ENCODE measurements around the gene CDH26. TPM values are rescaled to one million over a fixed set of nuclear protein-coding genes. Genes with fewer than 3 reads are reported as not detected.
A peak's percentile ranks its signal among the peaks of the same experiment; 100 is the strongest.

CDH26 gene
- total RNA-seq: 2.3 TPM
- long read RNA-seq, partial matches to known transcripts: 0 of 1 reads
- long read RNA-seq, other reads (novel, unspliced or antisense): 1 of 1 reads

DNA sequence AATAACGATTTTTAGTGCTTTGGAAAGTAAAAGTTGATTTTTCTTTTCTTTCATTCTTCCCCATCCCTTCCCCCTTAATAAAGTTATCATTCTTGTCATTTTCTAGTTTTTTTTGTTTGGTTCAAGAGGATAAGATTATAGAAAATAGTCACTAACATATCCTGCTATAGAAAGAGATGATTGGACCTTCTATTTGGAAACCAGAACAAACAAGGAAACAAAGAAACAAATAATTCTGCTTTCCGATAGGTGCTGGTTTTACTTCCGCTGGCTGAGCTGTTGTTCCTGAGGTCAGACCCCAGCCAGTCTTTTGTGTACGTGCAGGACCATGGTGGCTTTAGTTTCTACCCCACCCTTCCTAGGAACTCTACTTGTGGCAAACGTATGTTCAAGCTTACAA lies at the start of gene CDH26:
TSS of gene CDH26 (plus strand) at position 301 of the 400 bp plus-strand sequence. CDS start 304 bp downstream, outside the sequence.
- no peak for DNase-seq (ENCODE audit: missing footprints)
- intact Hi-C loops (cut with DNase I): no loop called here
- ATAC-seq: no peak

GRCh38 chr20:59908855-59909254 lies 49.4 kb upstream of the CDH26 start:
- ATAC-seq (no peak), DNase-seq (ENCODE audit: missing footprints) (no peak)
- intact Hi-C loops (cut with DNase I): no loop called here

- DNase-seq (ENCODE audit: missing footprints) (no peak), ATAC-seq (no peak)
- intact Hi-C loops (cut with DNase I): no loop called here
Measured at GRCh38 chr20:59911041-59911440, 47.2 kb upstream of the CDH26 start.

DNA sequence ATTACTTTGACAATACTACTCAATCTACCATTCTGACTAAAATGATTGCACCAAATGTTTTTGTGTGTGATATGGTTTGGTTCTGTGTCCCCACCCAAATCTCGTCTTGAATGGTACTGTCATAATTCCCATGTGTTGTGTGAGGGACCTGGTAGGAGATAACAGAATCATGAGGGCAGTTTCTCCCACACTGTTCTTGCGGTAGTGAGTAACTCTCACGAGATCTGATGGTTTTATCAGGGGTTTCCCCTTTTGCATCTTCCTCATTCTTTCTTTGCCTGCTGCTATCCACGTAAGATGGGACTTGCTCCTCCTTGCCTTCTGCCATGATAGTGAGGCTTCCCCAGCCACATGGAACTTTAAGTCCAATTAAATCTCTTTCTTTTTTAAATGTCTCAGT lies 45.6 kb upstream of the CDH26 start:
- intact Hi-C loops (cut with DNase I): no loop called here
- no peak for ATAC-seq
- no peak for DNase-seq (ENCODE audit: missing footprints)

- intact Hi-C loops (cut with DNase I): no loop called here
- ATAC-seq (no peak), DNase-seq (ENCODE audit: missing footprints) (no peak)
Measured at GRCh38 chr20:59920944-59921343, 37.3 kb upstream of the CDH26 start.

DNA sequence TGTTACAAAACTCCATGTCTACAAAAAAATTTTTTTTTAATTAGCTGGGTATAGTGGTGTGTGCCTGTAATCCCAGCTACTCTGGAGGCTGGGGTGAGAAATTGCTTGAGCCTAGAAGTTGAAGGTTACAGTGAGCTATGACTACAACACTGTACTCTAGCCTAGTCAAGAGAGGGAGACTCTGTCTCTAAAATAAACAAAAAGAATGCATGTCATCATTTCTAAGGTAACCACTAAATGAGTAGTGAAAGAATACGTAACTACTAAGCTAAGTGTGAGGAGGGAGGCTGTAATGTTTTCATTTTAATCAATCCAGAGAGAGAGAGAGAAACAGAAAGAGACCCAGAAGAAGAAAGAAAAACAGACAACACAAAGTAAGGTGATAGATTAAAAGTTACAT lies 34.7 kb upstream of the CDH26 start:
- intact Hi-C loops (cut with DNase I): no loop called here
- no peak for DNase-seq (ENCODE audit: missing footprints)

DNA sequence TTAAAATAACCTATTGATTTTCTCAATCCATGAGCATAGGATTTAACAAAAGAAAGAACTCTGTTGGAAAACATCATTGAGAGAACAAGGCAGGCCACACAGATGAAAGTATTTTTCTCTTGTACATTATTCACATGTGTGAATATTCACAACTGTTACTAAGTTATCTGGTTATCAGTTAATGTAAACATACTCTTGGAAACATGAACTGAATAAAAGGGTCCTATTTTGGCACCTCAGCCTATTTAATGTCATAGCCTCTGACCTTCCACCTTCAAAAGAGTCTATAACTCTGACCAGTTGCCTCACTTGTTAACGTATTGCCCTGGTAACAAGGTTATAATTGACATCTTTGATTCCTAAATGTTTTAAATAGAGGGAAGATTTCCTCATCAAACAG lies 32.9 kb upstream of the CDH26 start:
- intact Hi-C loops (cut with DNase I): no loop called here

More for the DNA sequence above, 34.7 kb upstream of the CDH26 start:
- no peak for ATAC-seq

GRCh38 chr20:59925899-59926298 lies 32.3 kb upstream of the CDH26 start:
- intact Hi-C loops (cut with DNase I): no loop called here
- DNase-seq (ENCODE audit: missing footprints) (no peak), ATAC-seq (no peak)

More for the DNA sequence above, 32.9 kb upstream of the CDH26 start:
- ATAC-seq (no peak), DNase-seq (ENCODE audit: missing footprints) (no peak)

- ATAC-seq (no peak), DNase-seq (ENCODE audit: missing footprints) (no peak)
- intact Hi-C loops (cut with DNase I): loop anchor here (10.0 kb wide), 1 partner anchor 147 kb away; no protein-coding TSS in a partner anchor
Measured at GRCh38 chr20:59931511-59932312, 26.5 kb upstream of the CDH26 start.

GRCh38 chr20:59932616-59933295 lies 25.5 kb upstream of the CDH26 start:
- intact Hi-C loops (cut with DNase I): loop anchor here (10.0 kb wide), 1 partner anchor 148 kb away; no protein-coding TSS in a partner anchor
- no peak for DNase-seq (ENCODE audit: missing footprints)
- ATAC-seq: no peak

- DNase-seq (ENCODE audit: missing footprints) (no peak), ATAC-seq (peak; percentile 72)
- intact Hi-C loops (cut with DNase I): loop anchor here (10.0 kb wide), 1 partner anchor 149 kb away; no protein-coding TSS in a partner anchor
Measured at GRCh38 chr20:59933296-59933848, 24.9 kb upstream of the CDH26 start, which contains the start of gene SYCP2. Gene SYCP2, minus strand, starts transcription at chr20:59933637. Its CDS starts 11,224 bp downstream, at chr20:59922413.

GRCh38 chr20:59933849-59934585 lies 24.2 kb upstream of the CDH26 start:
- peak; percentile 92 for ATAC-seq
- intact Hi-C loops (cut with DNase I): loop anchor here (10.0 kb wide), 1 partner anchor 149 kb away; no protein-coding TSS in a partner anchor
- peak; percentile 92 for DNase-seq (ENCODE audit: missing footprints)

DNA sequence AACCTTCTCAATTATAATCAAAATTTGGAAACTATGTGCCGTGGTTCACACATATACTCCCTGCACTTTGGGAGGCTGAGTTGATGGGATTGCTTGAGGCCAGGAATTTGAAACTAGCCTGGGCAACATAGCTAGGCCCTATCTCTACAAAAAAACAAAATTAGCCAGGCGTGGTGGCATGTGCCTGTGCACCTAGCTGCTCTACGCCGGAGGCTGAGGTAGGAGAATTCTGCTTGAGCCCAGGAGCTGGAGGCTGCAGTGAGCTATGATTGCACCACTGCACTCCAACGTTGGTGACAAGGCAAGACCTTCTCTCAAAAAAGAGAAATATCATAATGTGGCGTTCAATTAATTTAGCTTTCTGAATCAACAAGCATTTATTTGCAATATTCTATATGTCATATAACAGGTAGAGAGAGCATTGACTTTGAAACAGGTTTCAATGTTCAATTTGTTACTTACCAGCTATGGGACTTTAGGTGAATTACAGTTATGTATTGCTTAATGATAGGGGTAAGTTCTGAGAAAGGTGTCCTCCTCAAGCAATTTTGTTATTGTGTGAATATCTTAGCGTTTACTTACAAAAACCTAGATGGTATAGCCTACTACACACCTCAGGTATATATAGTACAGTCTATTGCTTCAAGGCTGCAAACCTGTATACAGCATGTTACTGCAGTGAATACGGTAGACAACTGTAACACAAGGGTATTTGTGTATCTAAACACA lies 22.6 kb upstream of the CDH26 start:
- intact Hi-C loops (cut with DNase I): loop anchor here (10.0 kb wide), 1 partner anchor 151 kb away; no protein-coding TSS in a partner anchor
- DNase-seq (ENCODE audit: missing footprints) (no peak), ATAC-seq (no peak)

DNA sequence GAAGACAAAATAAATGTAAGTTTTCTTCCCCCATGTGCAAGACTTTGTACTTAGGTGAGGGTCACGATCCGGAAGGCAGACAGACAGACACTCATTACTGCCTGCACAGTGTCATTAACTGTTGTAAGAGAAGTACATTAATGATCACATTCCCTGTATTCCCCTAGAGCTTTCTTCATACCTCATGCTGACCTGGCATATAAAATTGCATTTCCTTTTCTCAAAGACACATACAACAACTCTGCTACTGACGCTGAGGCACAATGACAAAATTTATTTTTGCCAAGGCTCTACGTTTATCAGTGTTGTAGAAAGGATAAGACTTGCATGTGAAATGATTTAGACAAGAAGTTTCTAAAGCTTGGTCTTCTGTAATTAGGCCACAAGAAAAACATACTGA lies 21.8 kb upstream of the CDH26 start:
- intact Hi-C loops (cut with DNase I): loop anchor here (10.0 kb wide), 1 partner anchor 152 kb away; no protein-coding TSS in a partner anchor
- DNase-seq (ENCODE audit: missing footprints) (no peak), ATAC-seq (no peak)

- ATAC-seq: no peak
- no peak for DNase-seq (ENCODE audit: missing footprints)
- intact Hi-C loops (cut with DNase I): loop anchor here (10.0 kb wide), 1 partner anchor 152 kb away; no protein-coding TSS in a partner anchor
Measured at GRCh38 chr20:59937150-59937549, 21.1 kb upstream of the CDH26 start.

GRCh38 chr20:59938221-59938620 lies 20.0 kb upstream of the CDH26 start:
- ATAC-seq: no peak

GRCh38 chr20:59938696-59939051 lies 19.5 kb upstream of the CDH26 start:
- DNase-seq (ENCODE audit: missing footprints) (no peak), ATAC-seq (no peak)
- intact Hi-C loops (cut with DNase I): loop anchor here (10.0 kb wide), 1 partner anchor 154 kb away; no protein-coding TSS in a partner anchor

More at GRCh38 chr20:59938221-59938620, 20.0 kb upstream of the CDH26 start:
- DNase-seq (ENCODE audit: missing footprints): no peak
- intact Hi-C loops (cut with DNase I): loop anchor here (10.0 kb wide), 1 partner anchor 153 kb away; no protein-coding TSS in a partner anchor

All from Right ventricle myocardium inferior (tissue), 1 donor.